Panc1 (cell line): Measurements from ENCODE around the gene PGA5. TPM values are rescaled to one million over a fixed set of nuclear protein-coding genes. Genes with fewer than 3 reads are reported as not detected.

Source experiments
- ATAC-seq: fragments of 200-7000 bp; cut with Tn5 transposase; 2 replicates; pipeline ENCODE4 v1.9.1; 2020; ENCODE audit warnings: mild to moderate bottlenecking, moderate library complexity
- BruUV-seq: library from RNA; stranded (reverse); fragments of 400-500 nt; replicated peaks from 2 replicates; lab custom pipeline; 2021; lab: Mats Ljungman, UMichigan
- CTCF ChIA-PET: fragments of 300-600 bp; sonication (Branson Sonifier 250); formaldehyde crosslinking; loops from one replicate; lab custom pipeline; 2022; ENCODE audit warnings: antibody characterized with exemption; lab: Charles Lee
- POLR2A ChIA-PET: fragments of 300-600 bp; sonication (Branson Sonifier 250); formaldehyde crosslinking; loops from one replicate; lab custom pipeline; 2022; ENCODE audit warnings: antibody characterized with exemption; lab: Charles Lee
- DNase-seq: peaks from one replicate; pipeline ENCODE4 v3.0.0-alpha.2; 2010; ENCODE audit warnings: low read depth, low spot score
- H3K27ac ChIP-seq: 2 replicates; pipeline ENCODE4 v1.5.1; 2011; ENCODE audit warnings: mild to moderate bottlenecking, low read length, inconsistent platforms
- H3K27me3 ChIP-seq: fragments of 200-500 bp; sonication (Bioruptor generic); 2 replicates; pipeline ENCODE4 v1.6.0; 2014; ENCODE audit warnings: low read length, inconsistent platforms; ENCODE audit not compliant: control insufficient read depth, insufficient read depth
- H3K36me3 ChIP-seq: fragments of 200-500 bp; sonication (Bioruptor generic); 2 replicates; pipeline ENCODE4 v1.5.1; 2014; ENCODE audit warnings: inconsistent platforms, mild to moderate bottlenecking, low read length, moderate library complexity; ENCODE audit not compliant: control insufficient read depth, insufficient read depth
- H3K4me1 ChIP-seq: 2 replicates; pipeline ENCODE4 v1.5.1; 2011; ENCODE audit warnings: inconsistent platforms, mild to moderate bottlenecking, low read length, moderate library complexity; ENCODE audit not compliant: control insufficient read depth, insufficient read depth
- H3K4me3 ChIP-seq, 2 experiments: 2 replicates each; pipeline ENCODE4 v1.5.1; 2011 to 2012; ENCODE audit warnings: low read depth in 2 of 2, low read length in 2 of 2, mild to moderate bottlenecking in 2 of 2, inconsistent platforms in 1 of 2, moderate library complexity in 1 of 2
- H3K9me3 ChIP-seq: fragments of 200-500 bp; sonication (Bioruptor generic); 2 replicates; pipeline ENCODE4 v1.5.1; 2014; ENCODE audit warnings: low read depth, mild to moderate bottlenecking, inconsistent platforms, low read length, moderate library complexity; ENCODE audit not compliant: control insufficient read depth, insufficient read depth
- CTCF ChIP-seq: fragments of 450-650 bp; IDR thresholded peaks from 2 replicates; pipeline ENCODE4 v1.5.1; 2017; ENCODE audit warnings: mild to moderate bottlenecking
- POLR2AphosphoS5 ChIP-seq: IDR thresholded peaks from 2 replicates; pipeline ENCODE4 v1.6.1; 2012; ENCODE audit warnings: mild to moderate bottlenecking, low read depth, low read length, moderate library complexity
- REST ChIP-seq, 2 experiments: IDR thresholded peaks; 2 replicates each; pipeline ENCODE4 v1.6.1; 2011 to 2012; ENCODE audit warnings: low read depth in 2 of 2, control low read depth in 1 of 2, low read length in 1 of 2, mild to moderate bottlenecking in 1 of 2, moderate library complexity in 1 of 2; ENCODE audit not compliant: insufficient read depth in 1 of 2
- SIN3A ChIP-seq: IDR thresholded peaks from 2 replicates; pipeline ENCODE4 v1.6.1; 2012; ENCODE audit warnings: low read depth, mild to moderate bottlenecking, low read length, moderate library complexity, borderline replicate concordance; ENCODE audit not compliant: insufficient read depth
- TCF7L2 ChIP-seq: IDR thresholded peaks from 2 replicates; pipeline ENCODE4 v1.6.1; 2011; ENCODE audit warnings: mild to moderate bottlenecking, low read depth, low read length, inconsistent platforms
- in situ Hi-C: cut with HindIII; loops from 2 replicates; pipeline ENCODE4 v1.10.0; 2016; ENCODE audit warnings: low sequenced_read_pairs, low pct_unique_long_range_greater_than_20kb
- intact Hi-C: fragments of 100-400 bp; cut with micrococcal nuclease; formaldehyde crosslinking; loops from one replicate; pipeline ENCODE4 v1.10.0; 2022; ENCODE audit not compliant: unreplicated experiment
- total RNA-seq: library from RNA; stranded (reverse); gene quantifications from one replicate; pipeline ENCODE4 v1.2.1, GENCODE V29; 2021; ENCODE audit not compliant: unreplicated experiment

Gene PGA5
- total RNA-seq, 1 experiment from 2014 or later: not detected

GRCh38 chr11:61273178-61274078, 32.5 kb downstream of the PGA5 start:
- ChIA-PET CTCF (interaction anchor here (0.7 kb wide), 1 partner anchor 8 kb away, joined by 9 read pairs; no protein-coding TSS in a partner anchor), POLR2A (interaction anchor here (0.5 kb wide), 1 partner anchor 157 kb away, joined by 16 read pairs; the partner anchor contains the start of genes CPSF7 and SDHAF2)
- H3K36me3 ChIP-seq: no peaks in the 10 kb centered on the region
- ATAC-seq: peak; percentile 52
- no peaks in the 10 kb centered on the region for H3K9me3 ChIP-seq
- no TSS peak for BruUV-seq
- TF ChIP-seq POLR2AphosphoS5 (no peak), REST (IDR thresholded peaks at IDR 0.05; ENCODE audit: insufficient read depth in 1 of 2, low read depth in 2 of 2, low read length in 1 of 2) (no peak), TCF7L2 (no peak), CTCF (no peak), SIN3A (no peak)
- no peaks in the 10 kb centered on the region for H3K4me1 ChIP-seq
- in situ Hi-C loops (no loop called here), intact Hi-C loops (no loop called here)
- no peak overlapping the region for H3K4me3 ChIP-seq
- no peak for DNase-seq
- no peaks in the 10 kb centered on the region for H3K27me3 ChIP-seq
- no peak overlapping the region for H3K27ac ChIP-seq

- Histone ChIP-seq H3K27ac (no peak overlapping the region), H3K9me3 (no peaks in the 10 kb centered on the region), H3K36me3 (no peaks in the 10 kb centered on the region), H3K27me3 (no peaks in the 10 kb centered on the region), H3K4me3 (no peak overlapping the region), H3K4me1 (no peaks in the 10 kb centered on the region)
- ChIA-PET CTCF (no interaction called here), POLR2A (no interaction called here)
- BruUV-seq: no TSS peak
- intact Hi-C loops (no loop called here), in situ Hi-C loops (no loop called here)
- TF ChIP-seq TCF7L2 (no peak), SIN3A (no peak), REST (IDR thresholded peaks at IDR 0.05; ENCODE audit: insufficient read depth in 1 of 2, low read depth in 2 of 2, low read length in 1 of 2) (no peak), POLR2AphosphoS5 (no peak), CTCF (no peak)
- DNase-seq (no peak), ATAC-seq (no peak)
Measured at GRCh38 chr11:61274084-61274483, 33.1 kb downstream of the PGA5 start.
